Measurements from ENCODE around the gene SMYD3. TPM values are rescaled to one million over a fixed set of nuclear protein-coding genes. Genes with fewer than 3 reads are reported as not detected.

Gene SMYD3
- total and polyA plus RNA-seq, 2 donors (not counting 1 experiment from before 2014, with no cell fraction given) = 9.7 to 37.2 TPM

- H3K36me3 ChIP-seq (replicated peaks in 1 of 2; ENCODE audit: control extremely low read depth in 1 of 2, control insufficient read depth in 1 of 2, extremely low read depth in 1 of 2, insufficient read depth in 2 of 2, low read length in 1 of 2) = no peaks in the 10 kb centered on the region
- no peak overlapping the region for H3K4me3 ChIP-seq (ENCODE audit: control extremely low read depth in 1 of 5, extremely low read depth in 1 of 5, insufficient read depth in 1 of 5, low read depth in 2 of 5, low read length in 4 of 5)
- H3K4me1 ChIP-seq (ENCODE audit: control insufficient read depth in 2 of 2, insufficient read depth in 2 of 2, low read length in 2 of 2) = no peaks in the 10 kb centered on the region
- H3K9ac ChIP-seq (ENCODE audit: low read length) = no peak overlapping the region
- no peaks in the 10 kb centered on the region for H3K9me3 Mint-ChIP-seq (ENCODE audit: insufficient read depth)
- no peak overlapping the region for H3K4me2 ChIP-seq (replicated peaks; ENCODE audit: low read depth, low read length, poor library complexity, severe bottlenecking)
- no peaks in the 10 kb centered on the region for H3K79me2 ChIP-seq (ENCODE audit: control insufficient read depth, insufficient read depth, low read length)
- no peak overlapping the region for H3K4me3 Mint-ChIP-seq
- TF ChIP-seq EZH2 (IDR thresholded peaks at IDR 0.05; ENCODE audit: borderline replicate concordance, insufficient read depth, low read depth, low read length, poor library complexity, severe bottlenecking) (no peak), CTCF (IDR thresholded peaks at IDR 0.05) (no peak)
- 100% methylated on average over 2 of the region's 8 CpGs for WGBS (ENCODE audit: insufficient coverage)
- H3K27ac ChIP-seq (ENCODE audit: low read length in 2 of 2) = no peak overlapping the region
- no peak overlapping the region for H3K27ac Mint-ChIP-seq
- H2AFZ ChIP-seq (ENCODE audit: insufficient read depth, low read depth, low read length, poor library complexity, severe bottlenecking) = no peak overlapping the region
- ChIA-PET POLR2A (no interaction called here), CTCF (no interaction called here)
- no peak for DNase-seq
- intact Hi-C loops (cut with micrococcal nuclease) = no loop called here
- H3K4me1 Mint-ChIP-seq = no peaks in the 10 kb centered on the region
- H3K9me3 ChIP-seq (ENCODE audit: control extremely low read depth in 1 of 3, control insufficient read depth in 2 of 3, insufficient read depth in 1 of 3, low read length in 2 of 3) = no peaks in the 10 kb centered on the region
- H3K27me3 Mint-ChIP-seq = no peaks in the 10 kb centered on the region
- no peaks in the 10 kb centered on the region for H4K20me1 ChIP-seq (ENCODE audit: control insufficient read depth, insufficient read depth, low read length, poor library complexity, severe bottlenecking)
- ATAC-seq (ENCODE audit: low read depth) = no peak
- no peaks in the 10 kb centered on the region for H3K27me3 ChIP-seq (replicated peaks in 1 of 4; ENCODE audit: control extremely low read depth in 1 of 4, control insufficient read depth in 3 of 4, insufficient read depth in 4 of 4, low read length in 3 of 4)
Observed at GRCh38 chr1:245962453-245962852, 544.6 kb downstream of the SMYD3 start.

GRCh38 chr1:245961137-245961540 is 545.9 kb downstream of the SMYD3 start:
- CTCF ChIA-PET = no interaction called here
- no peak overlapping the region for H3K4me3 ChIP-seq (ENCODE audit: control extremely low read depth in 1 of 5, extremely low read depth in 1 of 5, insufficient read depth in 1 of 5, low read depth in 2 of 5, low read length in 4 of 5)
- DNase-seq (no peak), ATAC-seq (ENCODE audit: low read depth) (no peak)
- Mint-ChIP-seq H3K27ac (no peak overlapping the region), H3K4me1 (no peaks in the 10 kb centered on the region), H3K4me3 (no peak overlapping the region), H3K27me3 (no peaks in the 10 kb centered on the region), H3K9me3 (ENCODE audit: insufficient read depth) (no peaks in the 10 kb centered on the region)
- intact Hi-C loops (cut with micrococcal nuclease) = no loop called here
- H3K27ac ChIP-seq (ENCODE audit: low read length in 2 of 2) = no peak overlapping the region
- no peaks in the 10 kb centered on the region for H4K20me1 ChIP-seq (ENCODE audit: control insufficient read depth, insufficient read depth, low read length, poor library complexity, severe bottlenecking)
- no peaks in the 10 kb centered on the region for H3K79me2 ChIP-seq (ENCODE audit: control insufficient read depth, insufficient read depth, low read length)
- H3K4me1 ChIP-seq (ENCODE audit: control insufficient read depth in 2 of 2, insufficient read depth in 2 of 2, low read length in 2 of 2) = peaks cover 7 to 8% of the 10 kb centered on the region in 2 donors
- TF ChIP-seq CTCF (IDR thresholded peaks at IDR 0.05) (no peak), EZH2 (IDR thresholded peaks at IDR 0.05; ENCODE audit: borderline replicate concordance, insufficient read depth, low read depth, low read length, poor library complexity, severe bottlenecking) (no peak)
- POLR2A ChIA-PET = no interaction called here
- no peak overlapping the region for H2AFZ ChIP-seq (ENCODE audit: insufficient read depth, low read depth, low read length, poor library complexity, severe bottlenecking)
- no peak overlapping the region for H3K4me2 ChIP-seq (replicated peaks; ENCODE audit: low read depth, low read length, poor library complexity, severe bottlenecking)
- no peaks in the 10 kb centered on the region for H3K36me3 ChIP-seq (replicated peaks in 1 of 2; ENCODE audit: control extremely low read depth in 1 of 2, control insufficient read depth in 1 of 2, extremely low read depth in 1 of 2, insufficient read depth in 2 of 2, low read length in 1 of 2)
- H3K9me3 ChIP-seq (ENCODE audit: control extremely low read depth in 1 of 3, control insufficient read depth in 2 of 3, insufficient read depth in 1 of 3, low read length in 2 of 3) = no peaks in the 10 kb centered on the region
- H3K27me3 ChIP-seq (replicated peaks in 1 of 4; ENCODE audit: control extremely low read depth in 1 of 4, control insufficient read depth in 3 of 4, insufficient read depth in 4 of 4, low read length in 3 of 4) = no peaks in the 10 kb centered on the region
- no peak overlapping the region for H3K9ac ChIP-seq (ENCODE audit: low read length)
- WGBS (ENCODE audit: insufficient coverage) = 90% methylated on average over 2 of the region's 3 CpGs
